GM18909 (cell line): ENCODE measurements around the gene TMSB4X.
"Not testable (repeated sequence)": the region's sequence is repeated elsewhere in the genome, so short reads cannot be mapped to it uniquely, and the experiment has no call there.

Experiments used
- ATAC-seq: cut with Tn5 transposase; IDR thresholded peaks from one replicate; pipeline ENCODE4 v1.9.1; 2021; ENCODE audit warnings: mild to moderate bottlenecking; ENCODE audit not compliant: unreplicated experiment, poor library complexity

The TMSB4X gene

GRCh38 chrX:12974796-12975669, at the start of gene TMSB4X:
TSS of gene TMSB4X (plus strand) at chrX:12975110.
- ATAC-seq: peak; percentile 42

GRCh38 chrX:12929701-12930100, 45.2 kb upstream of the TMSB4X start:
- no peak for ATAC-seq

- no peak for ATAC-seq
Observed at GRCh38 chrX:12930150-12930549, 44.8 kb upstream of the TMSB4X start.

- no peak for ATAC-seq
Observed at GRCh38 chrX:12932244-12932643, 42.7 kb upstream of the TMSB4X start.

- no peak for ATAC-seq
Observed at GRCh38 chrX:12934850-12935249, 40.1 kb upstream of the TMSB4X start.

GRCh38 chrX:12936947-12937346, 38.0 kb upstream of the TMSB4X start:
- ATAC-seq: no peak

GRCh38 chrX:12940471-12940870, 34.4 kb upstream of the TMSB4X start:
- not testable (repeated sequence) for ATAC-seq

GRCh38 chrX:12943592-12943991, 31.3 kb upstream of the TMSB4X start:
- ATAC-seq: not testable (repeated sequence)

- not testable (repeated sequence) for ATAC-seq
Observed at GRCh38 chrX:12944452-12944851, 30.5 kb upstream of the TMSB4X start.

GRCh38 chrX:12945494-12945893, 29.4 kb upstream of the TMSB4X start:
- ATAC-seq: no peak

GRCh38 chrX:12946406-12946805, 28.5 kb upstream of the TMSB4X start:
- no peak for ATAC-seq

- ATAC-seq: peak; percentile 38
Observed at GRCh38 chrX:12946838-12947544, 27.9 kb upstream of the TMSB4X start.

- no peak for ATAC-seq
Observed at GRCh38 chrX:12947545-12948235, 27.2 kb upstream of the TMSB4X start.

- no peak for ATAC-seq
Observed at GRCh38 chrX:12948495-12948894, 26.4 kb upstream of the TMSB4X start.

- no peak for ATAC-seq
Observed at GRCh38 chrX:12949205-12949926, 25.5 kb upstream of the TMSB4X start.

GRCh38 chrX:12949927-12950656, 24.8 kb upstream of the TMSB4X start:
- ATAC-seq: peak; percentile 70

GRCh38 chrX:12950851-12951594, 23.9 kb upstream of the TMSB4X start:
- ATAC-seq: peak; percentile 52

- no peak for ATAC-seq
Observed at GRCh38 chrX:12951595-12951975, 23.3 kb upstream of the TMSB4X start.

GRCh38 chrX:12953420-12953819, 21.5 kb upstream of the TMSB4X start:
- ATAC-seq: no peak
